Liver (tissue), 9 donors: ENCODE measurements around the gene P4HA1. TPM values are rescaled to one million over a fixed set of nuclear protein-coding genes. Genes with fewer than 3 reads are reported as not detected.

Experiments
- DNase-seq: peaks from one replicate; pipeline ENCODE4 v3.0.0-alpha.2; 2017; ENCODE audit warnings: low spot score
- H3K27ac ChIP-seq, 2 donors: one replicate each; pipeline ENCODE4 v1.7.0; 2013; ENCODE audit warnings: inconsistent platforms in 2 of 2, low read length in 2 of 2, control low read depth in 1 of 2, low read depth in 1 of 2, mild to moderate bottlenecking in 1 of 2
- H3K27me3 ChIP-seq, 4 donors: one replicate each; pipeline versions ENCODE4 v1.6.1 to v1.7.0; 2013; ENCODE audit warnings: low read length in 3 of 4, inconsistent platforms in 1 of 4, mild to moderate bottlenecking in 1 of 4, moderate library complexity in 1 of 4; ENCODE audit not compliant: control insufficient read depth in 4 of 4, insufficient read depth in 4 of 4
- H3K36me3 ChIP-seq, 4 donors: one replicate each; pipeline versions ENCODE4 v1.6.1 to v1.7.0; 2013; ENCODE audit warnings: low read length in 3 of 4, mild to moderate bottlenecking in 3 of 4, low read depth in 1 of 4, moderate library complexity in 1 of 4; ENCODE audit not compliant: control insufficient read depth in 4 of 4, insufficient read depth in 3 of 4
- H3K4me1 ChIP-seq, 4 donors: one replicate each; pipeline versions ENCODE4 v1.6.1 to v1.7.0; 2013; ENCODE audit warnings: low read length in 3 of 4, mild to moderate bottlenecking in 3 of 4, moderate library complexity in 1 of 4; ENCODE audit not compliant: control insufficient read depth in 4 of 4, insufficient read depth in 4 of 4
- H3K4me3 ChIP-seq, 3 donors: one replicate each; pipeline versions ENCODE4 v1.6.1 to v1.7.0; 2013; ENCODE audit warnings: low read length in 3 of 3, control low read depth in 1 of 3, low read depth in 1 of 3, mild to moderate bottlenecking in 1 of 3
- H3K9ac ChIP-seq, 2 donors: one replicate each; pipeline ENCODE4 v1.7.0; 2013; ENCODE audit warnings: low read length in 2 of 2, mild to moderate bottlenecking in 2 of 2, moderate library complexity in 2 of 2, control low read depth in 1 of 2, low read depth in 1 of 2
- H3K9me3 ChIP-seq, 4 donors: one replicate each; pipeline versions ENCODE4 v1.6.1 to v1.7.0; 2013; ENCODE audit warnings: low read length in 3 of 4; ENCODE audit not compliant: control insufficient read depth in 4 of 4
- ATF3 ChIP-seq: IDR thresholded peaks from 2 replicates; pipeline ENCODE4 v1.6.1; 2016; ENCODE audit warnings: antibody characterized with exemption
- FOXA2 ChIP-seq: IDR thresholded peaks from 2 replicates; pipeline ENCODE4 v1.6.1; 2016; ENCODE audit warnings: antibody characterized with exemption
- HNF4A ChIP-seq, 2 donors: conservative IDR thresholded peaks; 2 replicates each; pipeline ENCODE4 v1.6.1; 2016; ENCODE audit warnings: antibody characterized with exemption in 2 of 2, mild to moderate bottlenecking in 2 of 2
- HNF4G ChIP-seq: IDR thresholded peaks from 2 replicates; pipeline ENCODE4 v1.6.1; 2016; ENCODE audit warnings: antibody characterized with exemption
- JUND ChIP-seq, 2 donors: IDR thresholded peaks; 2 replicates each; pipeline ENCODE4 v1.6.1; 2016; ENCODE audit warnings: antibody characterized with exemption in 2 of 2
- MAX ChIP-seq: IDR thresholded peaks from 2 replicates; pipeline ENCODE4 v1.6.1; 2016; ENCODE audit warnings: antibody characterized with exemption
- NR2F2 ChIP-seq: IDR thresholded peaks from 2 replicates; pipeline ENCODE4 v1.6.1; 2016; ENCODE audit warnings: antibody characterized with exemption
- RAD21 ChIP-seq, 2 donors: IDR thresholded peaks; 2 replicates each; pipeline ENCODE4 v1.6.1; 2016; ENCODE audit warnings: antibody characterized with exemption in 2 of 2, mild to moderate bottlenecking in 2 of 2
- REST ChIP-seq: IDR thresholded peaks from 2 replicates; pipeline ENCODE4 v1.6.1; 2016; ENCODE audit warnings: antibody characterized with exemption, mild to moderate bottlenecking
- RXRA ChIP-seq, 2 donors: IDR thresholded peaks; 2 replicates each; pipeline ENCODE4 v1.6.1; 2017 to 2018; ENCODE audit warnings: antibody characterized with exemption in 2 of 2, mild to moderate bottlenecking in 1 of 2
- TAF1 ChIP-seq: conservative IDR thresholded peaks from 2 replicates; pipeline ENCODE4 v1.6.1; 2016; ENCODE audit warnings: antibody characterized with exemption, mild to moderate bottlenecking
- ZBTB33 ChIP-seq: IDR thresholded peaks from 2 replicates; pipeline ENCODE4 v1.6.1; 2016; ENCODE audit warnings: antibody characterized with exemption
- WGBS: extraction: QIAGEN DNeasy Blood & Tissue Kit; methylation state at CpG from one replicate; pipeline ENCODE4 v1.1.7; 2013; 5-methylcytosine and 5-hydroxymethylcytosine counted together
- polyA plus RNA-seq, 2 donors: library from polyadenylated mRNA; stranded (reverse) in 1 of 2; unstranded in 1 of 2; fragments of 200-250 nt in 1 of 2; fragments of >200 nt in 1 of 2; fragmentation: Nextera tagmentation in 1 of 2; extraction: Ambion mirVana in 1 of 2; gene quantifications; one replicate each; pipeline versions ENCODE4 v1.2.1 to v1.2.3, GENCODE V29; 2013 to 2015
- total RNA-seq, 2 donors: library from RNA; depleted of rRNA; stranded (reverse); fragments of >200 nt; gene quantifications; one replicate each; pipeline ENCODE4 v1.2.3, GENCODE V29; 2014
- donor health status: healthy.
- donor health status: healthy.
- donor health status: healthy.
- donor health status: healthy.
- donor health status: healthy.

Gene P4HA1
- total and polyA plus RNA-seq, 4 donors, result 6.1 to 63.7 (median 23.7) TPM

GRCh38 chr10:72981882-72982529 is 114.7 kb downstream of the P4HA1 start (continued):
- TF ChIP-seq HNF4A (conservative IDR thresholded peaks at IDR 0.05), result no peak
- no peak for TF ChIP-seq TAF1
- no peak for TF ChIP-seq MAX
- TF ChIP-seq HNF4G, result no peak
- no peak for TF ChIP-seq REST
- no peak for TF ChIP-seq ATF3

- peaks cover 0 to 25% (median 3%) of the 10 kb centered on the region in 4 donors for H3K9me3 ChIP-seq
- no peak overlapping the region for H3K27ac ChIP-seq
- no peak for DNase-seq
- H3K4me1 ChIP-seq, result no peaks in the 10 kb centered on the region
- TF ChIP-seq FOXA2 (no peak), REST (no peak), TAF1 (no peak), RAD21 (IDR thresholded peaks at IDR 0.05) (no peak), JUND (IDR thresholded peaks at IDR 0.05) (no peak), ATF3 (no peak), ZBTB33 (no peak), RXRA (IDR thresholded peaks at IDR 0.05) (no peak), NR2F2 (no peak)
- no peak overlapping the region for H3K9ac ChIP-seq
- H3K4me3 ChIP-seq, result no peak overlapping the region
- H3K27me3 ChIP-seq, result no peaks in the 10 kb centered on the region
- H3K36me3 ChIP-seq, result no peaks in the 10 kb centered on the region
- WGBS, result 88% methylated on average over 4 of the region's 4 CpGs
Observed at GRCh38 chr10:72981028-72981881, 115.4 kb downstream of the P4HA1 start.
